Daoy (cell line): ENCODE results near the gene IQGAP2. TPM values are rescaled to one million over a fixed set of nuclear protein-coding genes. Genes with fewer than 3 reads are reported as not detected.
"Not testable (repeated sequence)": the region's sequence is repeated elsewhere in the genome, so short reads cannot be mapped to it uniquely, and the experiment has no call there.

Experiments
- DNase-seq: peaks from one replicate; pipeline ENCODE4 v3.0.0-alpha.2; 2015; ENCODE audit warnings: low read depth
- total RNA-seq: library from RNA; depleted of rRNA; stranded (reverse); fragments of >200 nt; shearing (Covaris generic); gene quantifications from 2 replicates; pipeline ENCODE4 v1.2.3, GENCODE V29; 2014

The IQGAP2 gene
- total RNA-seq, 1 experiment from 2014 or later, result 6.9 TPM

DNA sequence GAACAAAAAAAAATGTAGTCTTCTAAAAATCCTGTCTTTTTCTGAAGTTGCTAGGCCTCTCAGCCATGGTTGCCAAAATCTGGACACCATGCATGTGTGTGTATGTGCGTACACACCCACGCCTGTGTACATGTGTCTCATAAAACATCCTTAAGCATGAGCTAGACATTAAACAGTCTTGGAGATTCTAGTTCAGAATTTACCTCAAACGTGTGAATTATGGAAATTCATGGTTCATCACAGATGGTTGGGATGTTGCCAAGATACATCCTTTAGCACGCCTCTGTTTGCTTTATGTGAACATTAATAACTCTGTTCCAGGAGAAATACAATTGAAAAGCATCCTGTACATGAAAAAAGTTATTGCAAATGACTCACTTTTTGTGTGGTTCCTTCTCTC, 167.1 kb downstream of the IQGAP2 start:
- DNase-seq, result no peak

GRCh38 chr5:76571559-76571958, 168.5 kb downstream of the IQGAP2 start:
- DNase-seq, result no peak

GRCh38 chr5:76576450-76576849, 173.4 kb downstream of the IQGAP2 start:
- DNase-seq, result no peak

DNA sequence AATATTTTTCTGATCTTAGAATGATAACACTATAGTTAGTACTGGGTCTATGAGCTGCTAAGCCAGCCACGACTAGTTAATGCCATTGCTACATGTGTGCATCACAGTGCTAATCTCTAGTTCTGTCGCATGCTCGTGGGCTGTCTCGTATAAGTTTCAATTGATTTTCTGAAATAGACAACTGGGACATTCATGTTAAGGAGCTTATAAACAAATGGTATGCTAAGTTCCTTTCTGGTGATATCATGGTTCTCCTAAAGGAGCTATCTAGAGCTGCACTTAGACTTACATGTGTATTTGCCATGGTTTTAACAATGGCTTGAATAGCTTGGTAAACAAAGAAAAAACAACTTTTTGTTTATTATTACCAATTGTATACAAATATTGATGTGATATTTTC, 173.9 kb downstream of the IQGAP2 start:
- no peak for DNase-seq

GRCh38 chr5:76579166-76579937, 176.3 kb downstream of the IQGAP2 start:
- DNase-seq, result peak; percentile 59

DNA sequence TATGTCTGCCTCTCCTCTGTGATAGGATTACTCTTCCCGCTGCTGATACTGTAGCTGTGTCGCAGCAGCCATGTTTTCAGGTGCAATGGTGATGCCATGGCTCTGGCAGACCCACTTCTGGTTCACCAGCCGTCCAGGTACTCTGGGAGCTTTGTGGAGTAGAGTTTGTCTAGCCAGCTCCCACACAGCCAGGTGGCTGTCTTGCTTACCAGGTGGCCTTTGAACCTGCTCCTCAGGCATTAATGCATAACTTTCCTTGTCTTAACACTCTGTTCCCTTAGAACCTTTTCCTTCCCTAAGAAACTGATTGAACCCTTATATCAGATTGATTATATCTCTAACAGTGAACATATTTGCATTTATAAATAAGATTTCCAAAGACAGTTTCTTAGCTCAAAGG, 177.9 kb downstream of the IQGAP2 start:
- no peak for DNase-seq

DNA sequence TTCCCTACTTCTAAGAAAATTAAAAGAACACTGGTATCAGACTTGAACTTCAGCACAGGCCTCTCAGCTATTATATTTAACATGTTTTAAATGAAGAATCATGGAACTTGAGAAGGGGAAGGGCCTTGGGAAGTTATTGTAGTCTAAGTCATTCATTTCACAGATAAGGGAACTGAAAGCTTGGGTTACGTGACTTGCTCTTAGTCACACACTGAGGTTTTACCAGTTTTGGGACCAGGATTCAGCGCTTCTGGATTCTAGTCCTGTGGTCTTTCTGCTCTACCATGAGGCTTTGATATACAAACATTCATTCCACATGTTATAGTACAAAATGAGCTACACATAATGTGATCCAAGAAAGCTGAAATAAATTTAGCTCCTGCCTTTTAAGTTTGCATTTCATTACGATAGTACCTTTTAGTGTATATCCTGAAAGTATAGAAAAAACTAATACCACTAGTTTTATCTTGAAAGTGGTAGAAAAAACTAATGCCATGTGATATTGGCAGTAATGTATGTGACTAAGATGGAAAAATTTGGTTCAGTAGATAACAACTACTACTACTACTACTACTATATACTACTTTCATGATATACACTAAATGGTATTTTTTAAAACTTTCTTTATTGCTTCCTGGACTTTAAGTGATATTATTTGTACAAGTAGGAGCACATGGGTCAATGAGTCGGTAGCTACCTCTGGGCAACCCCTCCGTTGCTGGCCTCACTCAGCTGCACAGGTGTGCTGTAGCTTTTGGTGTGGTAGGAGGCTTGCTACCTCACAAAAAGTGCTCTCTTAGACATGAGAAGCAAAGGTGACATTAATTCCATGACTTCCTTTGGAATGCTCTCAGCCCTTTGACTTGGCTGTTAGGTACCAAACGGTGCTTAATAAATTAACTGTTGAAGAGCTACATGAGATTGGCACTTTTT, 179.4 kb downstream of the IQGAP2 start:
- peak; percentile 83 for DNase-seq

GRCh38 chr5:76583163-76584047, 180.3 kb downstream of the IQGAP2 start:
- DNase-seq, result no peak

DNA sequence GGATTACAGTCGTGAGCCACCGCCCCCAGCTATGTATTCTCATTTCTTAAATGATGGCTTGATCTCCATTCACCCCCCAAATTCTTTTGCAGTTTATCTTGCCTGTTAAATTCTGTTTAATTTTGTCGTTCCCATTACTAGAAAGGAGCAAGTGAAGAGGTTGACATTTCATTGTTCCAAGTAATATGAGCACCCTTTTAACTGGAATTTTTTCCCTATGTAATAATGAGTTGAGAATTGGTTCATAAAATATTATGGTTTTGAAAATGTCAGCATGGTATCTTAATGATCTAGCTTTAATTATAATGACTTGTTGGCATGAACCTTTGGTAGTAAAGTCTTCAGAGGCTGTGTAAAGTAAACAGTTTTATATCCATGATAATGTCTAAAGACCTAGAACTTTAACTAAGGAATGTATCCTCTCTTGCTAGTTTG, 182.7 kb downstream of the IQGAP2 start:
- no peak for DNase-seq

GRCh38 chr5:76586531-76586930, 183.4 kb downstream of the IQGAP2 start:
- DNase-seq, result no peak

- no peak for DNase-seq
Measured at GRCh38 chr5:76590027-76590426, 186.9 kb downstream of the IQGAP2 start.

- DNase-seq, result no peak
Measured at GRCh38 chr5:76591366-76591765, 188.3 kb downstream of the IQGAP2 start.

GRCh38 chr5:76592692-76593091, 189.6 kb downstream of the IQGAP2 start:
- no peak for DNase-seq

GRCh38 chr5:76594107-76594506, 191.0 kb downstream of the IQGAP2 start:
- DNase-seq, result no peak

DNA sequence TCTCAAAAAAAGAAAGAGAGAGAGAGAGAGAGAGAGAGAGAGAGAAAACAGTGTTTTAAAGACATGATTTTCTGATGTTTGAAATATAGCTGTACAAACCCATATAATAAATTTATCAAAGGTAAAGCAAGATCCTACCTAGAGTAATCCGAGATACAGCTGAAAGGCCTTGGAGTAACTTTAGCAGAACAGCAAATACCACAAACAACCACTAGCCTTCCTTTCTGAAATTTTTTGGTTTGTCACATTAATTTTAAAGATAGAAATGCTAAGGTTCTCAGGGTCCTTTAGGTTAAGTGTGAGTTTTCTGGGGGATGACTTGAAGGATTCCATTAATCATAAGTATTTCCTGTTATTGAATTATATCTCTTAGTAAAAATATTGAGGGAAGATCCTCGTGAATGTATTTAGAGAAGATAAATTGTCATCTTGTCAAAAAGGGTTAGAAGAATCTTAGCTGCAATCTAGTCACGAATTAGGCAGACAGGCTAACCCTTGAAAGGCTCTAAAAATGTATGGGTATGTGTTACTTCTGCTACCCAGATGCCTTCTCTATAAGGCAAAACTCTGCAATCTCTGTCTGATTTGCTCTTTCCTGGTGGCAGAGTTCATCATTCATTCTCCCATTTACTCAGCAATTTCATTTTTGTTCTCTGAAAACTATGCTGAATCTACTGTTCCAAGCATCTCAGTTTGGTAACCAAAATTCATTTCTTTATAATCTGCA, 192.8 kb downstream of the IQGAP2 start:
- DNase-seq, result no peak

- no peak for DNase-seq
Measured at GRCh38 chr5:76598531-76598930, 195.4 kb downstream of the IQGAP2 start.

DNA sequence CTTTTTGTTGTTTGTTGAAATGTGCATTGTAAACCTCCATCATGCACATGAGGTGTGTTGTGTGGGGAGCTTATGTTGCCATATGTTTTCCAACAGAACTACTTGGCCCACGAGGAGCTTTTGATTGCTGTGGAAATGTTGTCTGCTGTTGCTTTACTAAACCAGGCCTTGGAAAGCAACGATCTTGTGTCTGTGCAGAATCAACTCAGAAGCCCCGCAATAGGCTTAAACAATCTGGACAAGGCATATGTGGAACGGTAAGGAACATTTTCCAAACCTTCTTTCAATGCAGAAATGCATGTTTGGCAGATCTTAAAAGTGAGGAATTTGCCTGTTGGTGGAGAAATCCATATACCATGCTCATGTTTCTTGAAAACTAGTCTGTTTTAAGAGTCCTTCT, 197.6 kb downstream of the IQGAP2 start:
- DNase-seq, result no peak

- peak; percentile 63 for DNase-seq
Measured at GRCh38 chr5:76601470-76601869, 198.4 kb downstream of the IQGAP2 start.

- peak; percentile 23 for DNase-seq
Measured at GRCh38 chr5:76602094-76602726, 199.1 kb downstream of the IQGAP2 start.

GRCh38 chr5:76603991-76604390, 200.9 kb downstream of the IQGAP2 start:
- DNase-seq, result not testable (repeated sequence)

DNA sequence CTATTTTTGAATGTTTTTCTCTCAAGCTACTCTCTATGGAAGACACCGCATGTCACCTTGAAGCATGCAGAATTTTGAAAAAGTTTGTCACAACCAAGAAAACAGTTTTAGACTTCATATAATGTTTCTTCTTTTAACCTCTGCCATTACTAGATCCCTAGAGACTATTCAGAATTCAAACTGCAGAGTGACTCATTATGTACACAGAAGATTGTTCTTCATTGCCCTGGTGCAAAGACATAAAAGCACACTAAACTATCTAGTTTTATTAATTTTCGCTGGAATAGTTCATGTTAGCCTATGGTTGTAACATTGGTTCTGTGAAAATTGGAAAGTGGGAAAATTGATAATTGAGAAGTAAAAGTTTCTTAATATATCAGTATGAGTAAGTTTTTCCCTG, 201.8 kb downstream of the IQGAP2 start:
- peak; percentile 21 for DNase-seq
